ENCODE measurements around the gene SPOP.
A peak's percentile ranks its signal among the peaks of the same experiment; 100 is the strongest.

SPOP gene

DNA sequence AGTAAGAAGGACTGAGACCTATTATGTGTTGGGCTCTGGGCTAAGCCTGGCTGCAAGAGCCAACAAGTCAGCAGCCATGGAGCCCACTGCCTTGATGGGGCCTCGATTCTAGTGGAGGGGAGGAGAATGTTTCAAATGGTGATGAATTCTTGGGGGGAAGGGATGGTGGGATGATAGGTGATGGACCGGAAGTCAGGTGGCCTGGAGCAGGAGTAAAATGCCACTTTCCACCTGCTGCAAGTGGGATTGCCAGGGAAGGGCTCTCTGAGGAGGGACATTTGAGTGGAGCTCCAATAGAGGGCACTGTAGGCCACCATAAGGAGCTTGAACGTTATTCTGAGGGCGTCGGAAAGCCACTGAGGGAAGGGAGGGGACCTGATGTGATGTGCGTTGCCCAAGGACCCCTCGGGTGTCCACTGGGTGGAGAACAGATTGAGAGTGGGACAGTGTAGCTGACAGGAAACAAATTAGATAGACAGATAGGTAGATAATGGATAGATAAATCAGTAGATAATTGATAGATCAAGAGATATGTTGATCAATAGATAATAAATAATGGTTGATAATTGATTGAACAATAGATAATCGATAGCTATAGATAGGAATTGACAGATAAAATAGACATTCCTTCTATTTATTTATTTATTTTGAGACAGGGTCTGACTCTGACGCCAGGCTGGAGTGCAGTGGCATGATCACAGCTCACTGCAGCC, 120.4 kb downstream of the SPOP start:
- peak; percentile 63 for DNase-seq (ENCODE audit: low spot score)
- TF ChIP-seq, protein P1, sequence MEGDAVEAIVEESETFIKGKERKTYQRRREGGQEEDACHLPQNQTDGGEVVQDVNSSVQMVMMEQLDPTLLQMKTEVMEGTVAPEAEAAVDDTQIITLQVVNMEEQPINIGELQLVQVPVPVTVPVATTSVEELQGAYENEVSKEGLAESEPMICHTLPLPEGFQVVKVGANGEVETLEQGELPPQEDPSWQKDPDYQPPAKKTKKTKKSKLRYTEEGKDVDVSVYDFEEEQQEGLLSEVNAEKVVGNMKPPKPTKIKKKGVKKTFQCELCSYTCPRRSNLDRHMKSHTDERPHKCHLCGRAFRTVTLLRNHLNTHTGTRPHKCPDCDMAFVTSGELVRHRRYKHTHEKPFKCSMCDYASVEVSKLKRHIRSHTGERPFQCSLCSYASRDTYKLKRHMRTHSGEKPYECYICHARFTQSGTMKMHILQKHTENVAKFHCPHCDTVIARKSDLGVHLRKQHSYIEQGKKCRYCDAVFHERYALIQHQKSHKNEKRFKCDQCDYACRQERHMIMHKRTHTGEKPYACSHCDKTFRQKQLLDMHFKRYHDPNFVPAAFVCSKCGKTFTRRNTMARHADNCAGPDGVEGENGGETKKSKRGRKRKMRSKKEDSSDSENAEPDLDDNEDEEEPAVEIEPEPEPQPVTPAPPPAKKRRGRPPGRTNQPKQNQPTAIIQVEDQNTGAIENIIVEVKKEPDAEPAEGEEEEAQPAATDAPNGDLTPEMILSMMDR (IDR thresholded peaks at IDR 0.05; ENCODE audit: extremely low read depth, missing control alignments), result peak; percentile 83

- peak; percentile 88 for DNase-seq (ENCODE audit: low spot score)
- TF ChIP-seq, protein P1 (IDR thresholded peaks at IDR 0.05; ENCODE audit: extremely low read depth, missing control alignments), result peak; percentile 95
Observed at GRCh38 chr17:49556223-49556943, 121.5 kb downstream of the SPOP start.

DNA sequence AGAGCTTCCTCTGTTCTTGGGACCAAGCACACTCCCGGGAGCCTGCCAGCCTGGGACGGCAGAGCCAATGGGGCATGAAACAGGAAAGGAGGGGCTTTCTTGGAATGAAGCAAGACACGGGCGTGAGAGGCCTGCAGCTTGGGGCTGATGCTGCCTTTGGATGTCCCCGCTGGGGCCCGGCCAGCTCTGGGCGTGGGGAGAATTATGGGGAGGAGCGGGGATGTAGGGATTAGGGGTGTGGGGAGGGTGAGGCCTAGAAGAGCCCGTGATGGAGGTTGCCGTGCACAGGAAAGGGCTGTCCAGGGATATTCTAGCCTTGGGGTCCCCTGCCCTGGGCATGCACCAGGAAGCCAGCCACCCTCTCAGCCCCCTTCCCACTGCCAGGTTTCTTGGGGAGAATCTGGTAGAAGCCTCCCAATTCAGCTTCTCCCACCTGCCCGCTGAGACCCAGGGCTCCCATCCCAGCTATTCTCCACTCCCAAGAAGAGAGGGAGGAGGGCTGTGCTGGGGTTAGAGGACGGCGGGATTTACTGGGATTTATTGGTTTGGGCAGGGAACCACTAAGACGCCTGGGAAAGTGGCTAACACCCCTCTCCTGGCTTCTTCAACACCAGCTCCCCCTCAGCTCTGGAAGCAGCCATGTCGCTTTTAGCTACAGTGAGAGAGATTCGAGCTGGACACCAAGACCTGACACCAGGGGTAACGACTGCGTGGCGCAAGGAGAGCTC, 122.2 kb downstream of the SPOP start:
- DNase-seq (ENCODE audit: low spot score), result peak; percentile 15
- TF ChIP-seq, protein P1 (IDR thresholded peaks at IDR 0.05; ENCODE audit: extremely low read depth, missing control alignments), result no peak

GRCh38 chr17:49554694-49555494, 123.0 kb downstream of the SPOP start:
- peak; percentile 10 for DNase-seq (ENCODE audit: low spot score)
- TF ChIP-seq, protein P1 (IDR thresholded peaks at IDR 0.05; ENCODE audit: extremely low read depth, missing control alignments), result no peak

DNA sequence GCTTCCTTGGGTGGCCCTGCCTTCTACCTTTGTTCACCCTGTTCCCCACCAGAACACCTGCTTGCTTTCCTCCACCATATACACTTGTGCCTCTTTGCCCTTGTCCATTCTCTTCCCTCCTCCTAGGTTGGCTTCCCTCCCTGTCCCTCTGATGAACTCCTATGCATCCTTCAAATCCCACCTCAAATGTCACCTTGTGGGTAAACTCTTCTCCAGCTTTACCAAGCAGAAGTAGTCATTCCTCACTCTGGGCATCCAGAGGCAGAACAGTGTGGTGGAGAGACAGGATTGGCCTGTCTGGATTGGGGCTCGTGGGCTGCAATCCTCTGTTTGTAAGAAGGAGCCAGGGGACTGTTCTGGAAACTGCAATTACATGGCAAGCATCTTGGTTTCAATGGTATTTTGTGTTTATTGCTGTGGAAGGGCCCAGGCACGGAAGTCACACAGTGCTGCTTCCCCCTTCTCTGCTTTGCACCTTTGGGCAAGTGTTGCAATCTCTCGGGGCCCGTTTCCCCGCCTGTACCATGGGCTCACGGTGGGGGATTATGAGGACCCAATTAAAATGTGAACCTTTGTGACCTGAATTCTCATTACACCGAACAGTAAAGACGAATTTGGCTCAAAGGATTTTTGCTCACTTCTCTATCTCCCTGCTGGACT, 124.1 kb downstream of the SPOP start:
- TF ChIP-seq, protein P1 (IDR thresholded peaks at IDR 0.05; ENCODE audit: extremely low read depth, missing control alignments), result no peak
- peak; percentile 6 for DNase-seq (ENCODE audit: low spot score)

- TF ChIP-seq, protein P1 (IDR thresholded peaks at IDR 0.05; ENCODE audit: extremely low read depth, missing control alignments), result no peak
- no peak for DNase-seq (ENCODE audit: low spot score)
Observed at GRCh38 chr17:49552070-49552751, 125.7 kb downstream of the SPOP start.
